HG03135 (cell line): ENCODE results near the gene DRAXIN.

Experiments
- ATAC-seq: cut with Tn5 transposase; IDR thresholded peaks from one replicate; pipeline ENCODE4 v1.9.1; 2021; ENCODE audit warnings: mild to moderate bottlenecking, moderate library complexity; ENCODE audit not compliant: unreplicated experiment

Gene DRAXIN

DNA sequence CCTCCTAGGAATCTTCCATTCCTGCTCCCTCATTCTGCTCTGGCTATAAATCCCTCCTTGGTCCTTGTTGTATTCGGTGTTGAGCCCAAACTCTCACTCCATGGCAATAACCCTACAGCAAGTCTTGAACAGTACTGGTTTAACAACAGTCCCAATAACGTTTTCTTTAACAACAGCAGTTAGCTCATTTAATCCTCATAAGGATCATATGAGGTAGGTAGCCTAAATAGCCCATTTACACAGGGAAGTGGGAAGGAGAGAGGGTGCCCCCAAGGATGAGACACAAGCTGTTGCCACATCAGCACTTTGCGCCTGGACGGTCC is 44.0 kb downstream of the DRAXIN start:
- ATAC-seq, result no peak

GRCh38 chr1:11735854-11736745 is 44.6 kb downstream of the DRAXIN start, which contains the start of gene AGTRAP:
TSS of gene AGTRAP (plus strand) at chr1:11736136. CDS start at chr1:11736209, 73 bp downstream.
- no peak for ATAC-seq

DNA sequence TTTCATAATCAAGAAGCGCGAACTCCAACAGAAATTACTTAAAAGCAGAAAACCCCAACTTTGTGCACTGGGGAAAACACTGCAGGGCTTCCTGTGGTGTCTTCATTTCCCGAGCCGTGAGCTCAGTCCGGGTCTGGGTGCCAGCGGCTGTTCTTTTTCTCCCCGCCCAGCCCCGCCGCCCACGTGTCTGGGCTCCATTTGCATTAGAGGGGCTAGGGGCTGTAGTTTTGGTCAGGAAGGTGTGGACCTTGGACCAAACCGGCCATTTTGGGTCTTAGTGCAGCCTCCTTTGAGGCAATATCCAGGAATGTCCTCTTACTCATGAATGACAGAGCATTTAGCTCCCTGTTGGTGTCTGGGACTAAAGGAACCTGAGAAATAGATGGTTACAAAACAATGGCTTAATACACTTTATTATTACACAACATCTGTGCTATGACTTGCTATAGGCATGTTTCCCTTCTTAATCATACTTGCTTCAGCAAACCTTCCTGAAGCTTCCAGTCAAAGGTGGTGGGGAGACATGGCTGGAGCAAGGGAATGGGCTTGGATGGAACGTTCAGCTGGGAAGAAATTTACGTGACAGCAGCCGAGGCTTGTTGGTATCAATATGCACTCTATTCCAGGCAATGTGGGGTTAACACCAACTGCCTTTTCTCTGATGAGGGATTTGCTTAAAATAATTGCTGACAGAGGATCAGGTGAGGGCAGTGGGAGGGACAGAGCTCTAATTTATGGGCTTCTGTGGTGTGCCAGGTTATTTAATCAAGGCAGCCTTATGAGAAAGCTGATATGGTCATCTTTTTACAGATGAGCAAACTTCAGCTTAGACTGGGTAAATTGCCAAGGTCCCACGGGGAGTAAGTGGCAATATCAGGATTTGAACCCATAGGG is 45.5 kb downstream of the DRAXIN start:
- ATAC-seq, result no peak

DNA sequence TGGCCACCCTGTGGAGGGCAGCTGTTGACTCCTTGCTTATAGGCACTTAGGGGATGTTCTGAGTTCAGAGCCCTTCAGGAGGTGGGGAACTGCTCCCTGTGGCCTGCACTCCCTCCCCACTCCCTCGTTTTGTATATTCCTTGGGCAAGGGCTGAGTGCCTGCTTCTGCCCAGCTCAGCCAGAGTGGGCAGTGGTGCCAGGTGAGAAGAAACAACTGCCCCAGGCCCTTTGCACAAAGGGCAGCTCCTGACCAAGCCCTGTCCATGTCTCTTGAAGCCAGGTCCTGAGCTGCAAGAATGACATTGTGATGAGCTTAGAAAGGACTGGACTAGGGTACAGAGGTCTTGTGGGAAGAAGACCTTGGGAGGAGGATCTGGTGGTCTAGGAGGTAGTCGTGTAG is 46.6 kb downstream of the DRAXIN start:
- no peak for ATAC-seq

GRCh38 chr1:11738783-11739182 is 47.3 kb downstream of the DRAXIN start:
- ATAC-seq, result no peak

DNA sequence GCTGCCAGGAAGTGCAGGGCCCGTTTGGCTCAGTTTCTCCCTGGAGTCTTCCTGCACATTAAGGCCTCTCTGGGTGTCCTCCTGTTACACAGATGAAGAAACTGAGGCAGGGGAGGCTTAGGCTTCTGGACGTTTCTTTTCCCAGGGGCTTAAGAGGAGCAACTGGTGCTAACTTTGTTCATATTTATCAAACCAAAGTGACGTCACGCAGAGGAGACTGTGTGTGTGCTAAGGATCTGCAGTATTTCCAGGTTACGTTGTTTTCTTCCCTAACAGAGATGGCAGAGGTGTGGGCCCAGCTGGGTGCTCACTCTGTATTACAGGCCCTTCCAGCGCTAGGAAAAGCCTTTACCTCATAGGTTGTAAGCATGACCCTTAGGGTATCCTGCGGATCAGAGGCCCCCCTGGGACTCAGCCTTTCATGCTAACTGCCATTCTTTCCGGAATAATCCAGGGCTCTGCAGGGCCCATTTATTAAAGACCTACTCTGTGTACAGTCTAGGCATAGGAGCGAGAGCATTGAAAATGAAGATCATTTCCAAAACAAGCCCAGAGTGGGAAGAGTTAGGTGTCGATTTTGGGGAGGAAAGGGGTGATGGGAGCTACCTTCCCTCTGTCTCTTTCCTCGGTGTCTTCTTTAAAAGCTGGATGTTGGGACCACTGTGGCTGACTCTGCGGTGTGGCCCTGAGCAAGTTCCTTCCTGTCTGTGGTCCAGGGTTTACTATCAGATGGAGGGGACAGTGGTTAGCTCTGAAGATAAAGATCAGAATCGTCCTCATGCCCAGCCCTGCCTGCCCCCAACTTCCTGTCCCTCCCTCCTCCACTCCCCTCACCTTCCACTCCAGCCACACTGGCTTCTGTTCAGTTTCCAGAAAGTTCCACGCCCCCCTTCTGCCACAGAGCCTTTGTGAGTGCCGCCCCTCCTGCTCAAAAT is 49.0 kb downstream of the DRAXIN start:
- ATAC-seq, result no peak

GRCh38 chr1:11741482-11741881 is 50.0 kb downstream of the DRAXIN start:
- ATAC-seq, result no peak

GRCh38 chr1:11741919-11742558 is 50.5 kb downstream of the DRAXIN start:
- no peak for ATAC-seq

GRCh38 chr1:11744287-11744686 is 52.8 kb downstream of the DRAXIN start:
- ATAC-seq, result no peak

DNA sequence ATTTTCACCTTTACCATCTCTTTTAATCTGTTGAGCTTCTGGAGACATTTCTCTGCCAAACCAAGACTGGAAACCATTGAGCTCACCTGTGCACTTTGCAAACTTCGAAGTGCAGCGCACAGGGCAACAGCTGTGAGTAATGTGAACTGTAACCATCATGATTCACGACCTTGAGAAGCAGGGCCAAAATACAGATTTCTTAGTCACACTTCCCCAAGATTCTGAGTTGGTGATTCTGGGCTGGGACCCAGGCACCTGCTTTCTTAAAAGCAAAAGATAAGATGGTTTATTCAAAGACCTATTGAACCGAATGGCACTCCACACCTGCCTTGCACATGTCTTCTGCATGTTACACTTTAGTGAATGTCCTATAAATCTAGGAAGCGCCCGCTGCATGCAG is 54.6 kb downstream of the DRAXIN start:
- no peak for ATAC-seq

GRCh38 chr1:11746795-11747487 is 55.4 kb downstream of the DRAXIN start:
- no peak for ATAC-seq

DNA sequence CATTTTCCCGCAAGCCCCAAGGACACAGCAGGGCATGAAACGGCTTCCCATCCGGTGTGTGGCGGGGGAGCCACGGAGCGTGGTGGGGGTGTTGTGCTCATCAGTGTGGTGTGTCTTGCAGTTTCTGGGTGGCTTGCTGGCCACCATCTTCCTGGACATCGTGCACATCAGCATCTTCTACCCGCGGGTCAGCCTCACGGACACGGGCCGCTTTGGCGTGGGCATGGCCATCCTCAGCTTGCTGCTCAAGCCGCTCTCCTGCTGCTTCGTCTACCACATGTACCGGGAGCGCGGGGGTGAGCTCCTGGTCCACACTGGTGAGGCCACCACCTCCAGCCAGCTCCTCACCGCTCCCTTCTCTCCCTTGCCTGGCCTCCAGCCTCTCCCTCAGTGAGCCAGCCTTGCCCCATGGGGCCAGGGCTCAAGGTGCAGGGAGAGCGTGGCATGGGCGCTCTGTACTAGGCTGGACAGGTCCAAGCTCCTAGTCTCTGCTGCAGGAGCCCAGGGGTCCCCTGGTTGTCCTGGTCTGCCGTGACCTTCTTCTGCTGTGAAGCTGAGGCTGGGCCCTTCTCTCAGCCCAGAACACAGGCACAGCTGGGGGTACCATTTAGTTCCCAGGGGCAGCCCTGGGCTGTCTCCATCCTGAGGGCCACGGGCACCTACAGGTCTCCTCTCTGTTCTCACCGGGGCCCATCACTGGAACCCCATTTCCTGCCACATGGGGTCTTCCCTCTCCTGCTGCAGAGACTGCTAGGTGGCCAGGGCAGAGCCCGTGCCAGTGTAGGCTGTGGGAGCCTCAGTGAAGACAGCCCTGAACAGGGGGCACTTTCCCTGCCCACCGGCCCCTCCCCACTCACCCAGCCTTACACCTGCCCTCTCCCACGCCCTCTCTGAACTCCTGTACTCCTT is 57.0 kb downstream of the DRAXIN start:
- ATAC-seq, result no peak

DNA sequence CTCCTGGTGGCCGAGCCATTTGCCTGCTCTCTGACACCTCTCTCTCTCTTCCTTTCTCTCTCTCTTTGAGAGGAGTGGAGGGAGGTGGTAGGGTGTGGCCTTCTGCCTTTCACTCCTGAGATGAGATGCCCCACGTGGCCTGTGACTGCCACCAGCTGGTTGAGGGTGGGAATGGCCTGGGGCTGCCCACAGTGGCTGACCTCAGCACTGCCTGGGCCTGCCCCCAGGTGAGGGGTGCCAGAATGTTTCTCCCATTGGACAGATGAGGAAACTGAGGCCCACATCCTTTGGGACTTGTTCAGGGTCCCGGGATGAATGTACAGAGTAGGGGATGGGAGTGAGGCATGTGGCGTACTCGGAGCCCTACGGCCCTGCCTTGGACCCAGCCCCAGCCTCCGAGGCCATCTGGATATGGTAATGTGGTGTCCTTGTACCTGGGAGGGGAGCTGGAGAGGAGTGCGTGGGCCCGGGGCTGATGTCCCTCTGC is 57.7 kb downstream of the DRAXIN start:
- ATAC-seq, result no peak

- ATAC-seq, result no peak
Observed at GRCh38 chr1:11749996-11750395, 58.5 kb downstream of the DRAXIN start.

GRCh38 chr1:11751087-11751486 is 59.6 kb downstream of the DRAXIN start:
- ATAC-seq, result no peak

DNA sequence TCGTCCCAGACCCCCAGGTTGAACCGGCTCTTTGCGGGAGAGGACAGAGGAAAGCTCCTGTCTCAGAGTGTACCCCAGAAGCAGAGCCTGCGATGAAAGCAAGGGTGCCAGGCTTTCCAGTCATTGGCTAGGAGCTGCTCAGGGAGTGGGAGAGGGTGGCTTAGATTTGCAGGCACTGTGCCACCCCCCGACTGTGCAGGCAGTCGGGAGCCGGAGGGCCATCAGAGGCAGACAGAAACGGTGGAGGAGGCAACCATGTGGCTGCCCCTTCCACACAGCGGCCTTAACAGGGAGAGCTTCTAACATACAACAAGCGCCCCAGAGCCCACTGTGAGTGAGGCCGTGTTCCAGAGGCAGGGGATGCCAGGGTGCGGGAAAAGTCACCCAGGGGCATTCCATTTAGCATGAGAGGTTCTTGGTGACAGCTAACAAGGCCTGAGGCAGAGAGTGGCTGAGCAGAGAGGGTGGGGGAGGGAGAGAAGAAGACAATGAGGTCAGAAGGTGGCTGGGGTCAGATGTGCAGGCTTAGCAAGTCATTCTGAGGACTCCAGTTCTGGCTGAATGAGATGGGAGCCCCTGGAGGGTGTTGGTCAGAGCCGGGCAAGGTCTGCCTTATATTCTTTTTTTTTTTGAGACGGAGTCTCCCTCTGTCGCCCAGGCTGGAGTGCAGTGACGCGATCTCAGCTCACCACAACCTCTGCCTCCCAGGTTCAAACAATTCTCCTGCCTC is 61.0 kb downstream of the DRAXIN start:
- no peak for ATAC-seq

DNA sequence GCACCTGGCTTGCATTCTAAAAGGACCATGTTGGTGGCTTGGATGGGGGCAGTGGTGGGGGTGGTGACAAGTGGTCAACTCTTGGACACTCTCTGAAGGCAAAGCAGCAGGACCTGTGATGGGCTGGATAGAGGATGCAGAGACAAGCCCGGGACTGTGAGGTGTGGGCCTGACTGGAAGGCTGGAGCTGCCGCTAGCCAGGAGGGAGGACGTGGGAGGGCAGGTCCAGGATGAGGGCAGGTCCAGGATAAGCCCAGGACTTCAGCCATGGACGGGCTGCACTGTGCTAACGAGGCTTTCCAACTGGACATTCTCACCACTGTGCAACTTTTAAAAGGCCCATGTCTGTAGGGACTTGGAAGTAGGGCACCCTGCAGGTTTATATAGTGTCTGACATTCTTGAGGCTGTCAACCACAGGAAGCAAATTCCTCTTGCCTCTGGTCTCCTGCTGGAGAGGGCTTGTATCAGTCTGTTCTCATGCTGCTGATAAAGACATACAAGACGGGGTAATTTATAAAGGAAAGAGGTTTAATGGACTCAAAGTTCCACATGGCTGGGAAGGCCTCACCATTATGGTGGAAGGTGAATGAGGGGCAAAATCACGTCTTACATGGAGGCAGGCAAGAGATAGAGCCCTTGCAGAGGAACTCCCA is 62.2 kb downstream of the DRAXIN start:
- no peak for ATAC-seq
